GM12873 (cell line): ENCODE results near the gene KCNK15.

ENCODE experiments used
- TF ChIP-seq, protein P1 (sequence below): IDR thresholded peaks from 2 replicates; pipeline ENCODE4 v1.5.1; 2012; ENCODE audit warnings: low read depth, mild to moderate bottlenecking, moderate library complexity, low read length, control low read depth; ENCODE audit not compliant: insufficient read depth; ENCODE audit errors: missing control alignments

Gene KCNK15

DNA sequence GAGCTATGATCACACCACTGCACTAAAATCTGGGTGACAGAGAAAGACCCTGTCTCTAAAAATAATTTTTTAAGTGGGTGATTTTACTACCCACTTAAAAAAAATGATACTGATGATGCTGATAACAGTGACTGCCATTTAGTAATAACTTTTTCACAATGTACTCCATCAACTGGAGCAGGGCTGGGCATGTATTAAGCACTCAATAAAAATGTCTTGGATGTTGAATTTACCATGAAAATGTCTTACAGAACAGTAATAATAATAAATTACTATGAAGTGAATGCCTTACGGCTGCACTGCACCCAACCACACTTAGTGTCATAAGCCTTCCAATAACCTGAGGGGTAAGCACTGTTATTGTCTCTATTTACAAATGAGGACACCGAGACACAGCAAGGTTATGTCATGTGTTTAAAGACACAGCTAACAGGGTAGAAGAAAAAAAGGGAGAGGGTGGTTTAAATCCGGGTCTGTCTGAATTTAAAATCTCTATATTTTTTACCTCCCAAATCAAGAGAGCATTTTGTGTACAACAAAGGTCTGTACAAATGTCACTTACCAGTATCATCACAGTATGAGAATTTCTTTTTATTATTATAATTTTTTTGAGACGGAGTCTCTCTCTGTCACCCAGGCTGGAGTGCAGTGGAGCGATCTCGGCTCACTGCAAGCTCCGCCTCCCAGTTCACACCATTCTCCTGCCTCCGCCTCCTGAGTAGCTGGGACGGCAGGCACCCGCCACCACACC lies 43.2 kb downstream of the KCNK15 start:
- TF ChIP-seq, protein P1, sequence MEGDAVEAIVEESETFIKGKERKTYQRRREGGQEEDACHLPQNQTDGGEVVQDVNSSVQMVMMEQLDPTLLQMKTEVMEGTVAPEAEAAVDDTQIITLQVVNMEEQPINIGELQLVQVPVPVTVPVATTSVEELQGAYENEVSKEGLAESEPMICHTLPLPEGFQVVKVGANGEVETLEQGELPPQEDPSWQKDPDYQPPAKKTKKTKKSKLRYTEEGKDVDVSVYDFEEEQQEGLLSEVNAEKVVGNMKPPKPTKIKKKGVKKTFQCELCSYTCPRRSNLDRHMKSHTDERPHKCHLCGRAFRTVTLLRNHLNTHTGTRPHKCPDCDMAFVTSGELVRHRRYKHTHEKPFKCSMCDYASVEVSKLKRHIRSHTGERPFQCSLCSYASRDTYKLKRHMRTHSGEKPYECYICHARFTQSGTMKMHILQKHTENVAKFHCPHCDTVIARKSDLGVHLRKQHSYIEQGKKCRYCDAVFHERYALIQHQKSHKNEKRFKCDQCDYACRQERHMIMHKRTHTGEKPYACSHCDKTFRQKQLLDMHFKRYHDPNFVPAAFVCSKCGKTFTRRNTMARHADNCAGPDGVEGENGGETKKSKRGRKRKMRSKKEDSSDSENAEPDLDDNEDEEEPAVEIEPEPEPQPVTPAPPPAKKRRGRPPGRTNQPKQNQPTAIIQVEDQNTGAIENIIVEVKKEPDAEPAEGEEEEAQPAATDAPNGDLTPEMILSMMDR, result no peak

- TF ChIP-seq, protein P1, result no peak
Measured at GRCh38 chr20:44790638-44791393, 45.2 kb downstream of the KCNK15 start.

- TF ChIP-seq, protein P1, result no peak
Measured at GRCh38 chr20:44792796-44793195, 47.1 kb downstream of the KCNK15 start.

GRCh38 chr20:44795836-44796235 lies 50.2 kb downstream of the KCNK15 start:
- TF ChIP-seq, protein P1, result no peak

- TF ChIP-seq, protein P1, result no peak
Measured at GRCh38 chr20:44796311-44796710, 50.6 kb downstream of the KCNK15 start.

DNA sequence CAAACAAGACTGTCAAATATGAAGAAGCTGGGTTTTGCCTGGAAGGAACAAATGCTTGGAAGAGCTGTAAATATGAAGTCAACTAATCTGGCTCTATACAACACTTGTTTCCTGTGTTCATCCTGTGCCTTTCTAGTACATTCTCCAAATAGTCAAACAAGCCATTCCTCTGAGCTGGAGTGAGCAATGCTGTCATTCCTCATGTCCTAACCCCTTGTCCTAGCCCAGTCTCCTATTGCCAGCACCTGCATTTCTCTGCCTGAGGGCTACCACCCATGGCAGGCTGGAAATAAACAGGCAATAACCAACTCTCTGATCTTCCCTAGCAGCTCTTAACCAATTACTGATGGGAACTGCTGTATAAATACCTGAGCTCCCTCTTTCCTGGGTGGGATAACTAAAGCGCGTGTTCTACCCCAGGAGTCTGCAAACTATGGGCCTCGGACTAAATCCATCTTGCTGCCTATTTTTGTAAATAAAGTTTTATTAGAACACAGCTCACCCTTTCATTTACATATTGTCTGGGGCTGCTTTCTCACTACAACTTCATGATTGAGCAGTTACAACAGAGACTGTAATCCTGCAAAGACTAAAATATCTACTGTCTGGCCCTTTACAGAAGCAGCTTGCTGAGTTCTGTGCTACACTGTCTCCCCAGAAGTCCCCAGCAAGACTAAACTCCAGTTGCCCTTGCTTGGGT lies 51.2 kb downstream of the KCNK15 start:
- TF ChIP-seq, protein P1, result no peak

- TF ChIP-seq, protein P1, result no peak
Measured at GRCh38 chr20:44799691-44800090, 54.0 kb downstream of the KCNK15 start.
